ENCODE data around the gene SHC1. TPM values are rescaled to one million over a fixed set of nuclear protein-coding genes. Genes with fewer than 3 reads are reported as not detected.

The SHC1 gene
- total and polyA plus RNA-seq, 2 experiments from 2014 or later = 117 to 211 TPM

GRCh38 chr1:154992721-154993571, 22.4 kb upstream of the SHC1 start:
- Mint-ChIP-seq H3K4me3 (no peak overlapping the region), H3K27me3 (ENCODE audit: insufficient read depth, low read depth, poor library complexity) (peaks cover 17% of the 10 kb centered on the region), H3K36me3 (ENCODE audit: low read depth) (peaks cover 31% of the 10 kb centered on the region), H3K9me3 (no peaks in the 10 kb centered on the region; the same call in 2 of the 3 replicates), H3K4me1 (peaks cover 26% of the 10 kb centered on the region), H3K27ac (no peak overlapping the region)
- H3K4me2 ChIP-seq = no peak overlapping the region
- TF ChIP-seq, protein P1, sequence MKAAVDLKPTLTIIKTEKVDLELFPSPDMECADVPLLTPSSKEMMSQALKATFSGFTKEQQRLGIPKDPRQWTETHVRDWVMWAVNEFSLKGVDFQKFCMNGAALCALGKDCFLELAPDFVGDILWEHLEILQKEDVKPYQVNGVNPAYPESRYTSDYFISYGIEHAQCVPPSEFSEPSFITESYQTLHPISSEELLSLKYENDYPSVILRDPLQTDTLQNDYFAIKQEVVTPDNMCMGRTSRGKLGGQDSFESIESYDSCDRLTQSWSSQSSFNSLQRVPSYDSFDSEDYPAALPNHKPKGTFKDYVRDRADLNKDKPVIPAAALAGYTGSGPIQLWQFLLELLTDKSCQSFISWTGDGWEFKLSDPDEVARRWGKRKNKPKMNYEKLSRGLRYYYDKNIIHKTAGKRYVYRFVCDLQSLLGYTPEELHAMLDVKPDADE (IDR thresholded peaks at IDR 0.05) = no peak
- no peak for TF ChIP-seq EZH2 (IDR thresholded peaks at IDR 0.05; ENCODE audit: low read depth, unreplicated experiment)
- no peak for TF ChIP-seq EZH2phosphoT487 (IDR thresholded peaks at IDR 0.05; ENCODE audit: unreplicated experiment)
- TF ChIP-seq, protein P2, sequence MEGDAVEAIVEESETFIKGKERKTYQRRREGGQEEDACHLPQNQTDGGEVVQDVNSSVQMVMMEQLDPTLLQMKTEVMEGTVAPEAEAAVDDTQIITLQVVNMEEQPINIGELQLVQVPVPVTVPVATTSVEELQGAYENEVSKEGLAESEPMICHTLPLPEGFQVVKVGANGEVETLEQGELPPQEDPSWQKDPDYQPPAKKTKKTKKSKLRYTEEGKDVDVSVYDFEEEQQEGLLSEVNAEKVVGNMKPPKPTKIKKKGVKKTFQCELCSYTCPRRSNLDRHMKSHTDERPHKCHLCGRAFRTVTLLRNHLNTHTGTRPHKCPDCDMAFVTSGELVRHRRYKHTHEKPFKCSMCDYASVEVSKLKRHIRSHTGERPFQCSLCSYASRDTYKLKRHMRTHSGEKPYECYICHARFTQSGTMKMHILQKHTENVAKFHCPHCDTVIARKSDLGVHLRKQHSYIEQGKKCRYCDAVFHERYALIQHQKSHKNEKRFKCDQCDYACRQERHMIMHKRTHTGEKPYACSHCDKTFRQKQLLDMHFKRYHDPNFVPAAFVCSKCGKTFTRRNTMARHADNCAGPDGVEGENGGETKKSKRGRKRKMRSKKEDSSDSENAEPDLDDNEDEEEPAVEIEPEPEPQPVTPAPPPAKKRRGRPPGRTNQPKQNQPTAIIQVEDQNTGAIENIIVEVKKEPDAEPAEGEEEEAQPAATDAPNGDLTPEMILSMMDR (conservative IDR thresholded peaks at IDR 0.05; ENCODE audit: low read depth in 2 of 2) = peak; percentile 33 to 58
- ATAC-seq = peak; percentile 56
- H3K9me2 ChIP-seq (ENCODE audit: insufficient read depth) = no peaks in the 10 kb centered on the region
- H3K4me1 ChIP-seq (ENCODE audit: insufficient read depth) = no peaks in the 10 kb centered on the region
- peaks cover 19% of the 10 kb centered on the region; the same call in 1 of the 2 replicates for H3F3A ChIP-seq (replicated peaks; ENCODE audit: low read depth)
- no peak overlapping the region for H2AFZ ChIP-seq
- DNase-seq (ENCODE audit: low spot score) = peak; percentile 65
- no peak overlapping the region for H3K4me3 ChIP-seq
- peaks cover 6% of the 10 kb centered on the region for H3K79me2 ChIP-seq (replicated peaks; ENCODE audit: insufficient read depth)
- peaks cover 5% of the 10 kb centered on the region; the same call in 1 of the 2 replicates for H3K36me3 ChIP-seq (ENCODE audit: insufficient read depth)
- no peaks in the 10 kb centered on the region for H3K27me3 ChIP-seq (ENCODE audit: insufficient read depth)
- no peak overlapping the region for H3K27ac ChIP-seq (ENCODE audit: low read depth)
- peaks cover 7% of the 10 kb centered on the region; the same call in 1 of the 2 replicates for H4K20me1 ChIP-seq (replicated peaks; ENCODE audit: insufficient read depth)

DNA sequence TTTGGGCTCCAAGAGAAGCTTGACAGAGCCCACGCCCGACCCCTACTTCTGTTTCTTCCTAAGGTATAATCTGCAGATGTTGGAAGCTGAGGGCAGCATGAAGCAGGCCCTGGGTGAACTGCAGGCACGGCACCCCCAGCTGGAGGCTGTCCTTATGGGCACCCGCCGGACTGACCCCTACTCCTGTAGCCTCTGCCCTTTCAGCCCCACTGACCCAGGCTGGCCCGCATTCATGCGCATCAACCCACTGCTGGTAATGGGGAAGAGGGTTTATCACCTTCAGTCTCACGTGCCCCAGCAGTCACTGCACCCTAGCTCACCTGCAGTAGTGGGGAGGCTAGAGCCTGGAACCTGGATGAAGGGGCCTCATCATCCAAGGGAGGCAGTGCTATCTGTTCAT, 19.7 kb upstream of the SHC1 start:
- Histone ChIP-seq H3K27ac (ENCODE audit: low read depth) (no peak overlapping the region), H3K9me2 (ENCODE audit: insufficient read depth) (no peaks in the 10 kb centered on the region), H3K79me2 (replicated peaks; ENCODE audit: insufficient read depth) (peaks cover 31% of the 10 kb centered on the region), H3K4me2 (no peak overlapping the region), H3F3A (replicated peaks; ENCODE audit: low read depth) (peaks cover 19% of the 10 kb centered on the region; the same call in 1 of the 2 replicates), H3K27me3 (ENCODE audit: insufficient read depth) (no peaks in the 10 kb centered on the region), H2AFZ (no peak overlapping the region), H3K4me3 (no peak overlapping the region), H3K4me1 (ENCODE audit: insufficient read depth) (no peaks in the 10 kb centered on the region), H4K20me1 (replicated peaks; ENCODE audit: insufficient read depth) (peaks cover 16% of the 10 kb centered on the region; the same call in 1 of the 2 replicates), H3K36me3 (ENCODE audit: insufficient read depth) (peaks cover 9% of the 10 kb centered on the region; the same call in 1 of the 2 replicates)
- H3K4me3 Mint-ChIP-seq = no peak overlapping the region
- H3K27ac Mint-ChIP-seq = no peak overlapping the region
- peaks cover 17% of the 10 kb centered on the region for H3K27me3 Mint-ChIP-seq (ENCODE audit: insufficient read depth, low read depth, poor library complexity)
- no peak for DNase-seq (ENCODE audit: low spot score)
- ATAC-seq = no peak
- peaks cover 21% of the 10 kb centered on the region for H3K4me1 Mint-ChIP-seq
- H3K9me3 Mint-ChIP-seq = no peaks in the 10 kb centered on the region; the same call in 2 of the 3 replicates
- H3K36me3 Mint-ChIP-seq (ENCODE audit: low read depth) = peaks cover 54% of the 10 kb centered on the region
- TF ChIP-seq CREB1 (CRISPR knock-in tag; IDR thresholded peaks at IDR 0.05; ENCODE audit: low read depth) (no peak), EZH2 (IDR thresholded peaks at IDR 0.05; ENCODE audit: low read depth, unreplicated experiment) (no peak), EZH2phosphoT487 (IDR thresholded peaks at IDR 0.05; ENCODE audit: unreplicated experiment) (no peak), NANOG (IDR thresholded peaks at IDR 0.05; ENCODE audit: borderline replicate concordance) (no peak)
- TF ChIP-seq, protein P2 (conservative IDR thresholded peaks at IDR 0.05; ENCODE audit: low read depth in 2 of 2) = 0 out of 4 replicates have a peak, but pooled peaks of 1 of the 2 experiments have one; percentile 4
- TF ChIP-seq, protein P3, sequence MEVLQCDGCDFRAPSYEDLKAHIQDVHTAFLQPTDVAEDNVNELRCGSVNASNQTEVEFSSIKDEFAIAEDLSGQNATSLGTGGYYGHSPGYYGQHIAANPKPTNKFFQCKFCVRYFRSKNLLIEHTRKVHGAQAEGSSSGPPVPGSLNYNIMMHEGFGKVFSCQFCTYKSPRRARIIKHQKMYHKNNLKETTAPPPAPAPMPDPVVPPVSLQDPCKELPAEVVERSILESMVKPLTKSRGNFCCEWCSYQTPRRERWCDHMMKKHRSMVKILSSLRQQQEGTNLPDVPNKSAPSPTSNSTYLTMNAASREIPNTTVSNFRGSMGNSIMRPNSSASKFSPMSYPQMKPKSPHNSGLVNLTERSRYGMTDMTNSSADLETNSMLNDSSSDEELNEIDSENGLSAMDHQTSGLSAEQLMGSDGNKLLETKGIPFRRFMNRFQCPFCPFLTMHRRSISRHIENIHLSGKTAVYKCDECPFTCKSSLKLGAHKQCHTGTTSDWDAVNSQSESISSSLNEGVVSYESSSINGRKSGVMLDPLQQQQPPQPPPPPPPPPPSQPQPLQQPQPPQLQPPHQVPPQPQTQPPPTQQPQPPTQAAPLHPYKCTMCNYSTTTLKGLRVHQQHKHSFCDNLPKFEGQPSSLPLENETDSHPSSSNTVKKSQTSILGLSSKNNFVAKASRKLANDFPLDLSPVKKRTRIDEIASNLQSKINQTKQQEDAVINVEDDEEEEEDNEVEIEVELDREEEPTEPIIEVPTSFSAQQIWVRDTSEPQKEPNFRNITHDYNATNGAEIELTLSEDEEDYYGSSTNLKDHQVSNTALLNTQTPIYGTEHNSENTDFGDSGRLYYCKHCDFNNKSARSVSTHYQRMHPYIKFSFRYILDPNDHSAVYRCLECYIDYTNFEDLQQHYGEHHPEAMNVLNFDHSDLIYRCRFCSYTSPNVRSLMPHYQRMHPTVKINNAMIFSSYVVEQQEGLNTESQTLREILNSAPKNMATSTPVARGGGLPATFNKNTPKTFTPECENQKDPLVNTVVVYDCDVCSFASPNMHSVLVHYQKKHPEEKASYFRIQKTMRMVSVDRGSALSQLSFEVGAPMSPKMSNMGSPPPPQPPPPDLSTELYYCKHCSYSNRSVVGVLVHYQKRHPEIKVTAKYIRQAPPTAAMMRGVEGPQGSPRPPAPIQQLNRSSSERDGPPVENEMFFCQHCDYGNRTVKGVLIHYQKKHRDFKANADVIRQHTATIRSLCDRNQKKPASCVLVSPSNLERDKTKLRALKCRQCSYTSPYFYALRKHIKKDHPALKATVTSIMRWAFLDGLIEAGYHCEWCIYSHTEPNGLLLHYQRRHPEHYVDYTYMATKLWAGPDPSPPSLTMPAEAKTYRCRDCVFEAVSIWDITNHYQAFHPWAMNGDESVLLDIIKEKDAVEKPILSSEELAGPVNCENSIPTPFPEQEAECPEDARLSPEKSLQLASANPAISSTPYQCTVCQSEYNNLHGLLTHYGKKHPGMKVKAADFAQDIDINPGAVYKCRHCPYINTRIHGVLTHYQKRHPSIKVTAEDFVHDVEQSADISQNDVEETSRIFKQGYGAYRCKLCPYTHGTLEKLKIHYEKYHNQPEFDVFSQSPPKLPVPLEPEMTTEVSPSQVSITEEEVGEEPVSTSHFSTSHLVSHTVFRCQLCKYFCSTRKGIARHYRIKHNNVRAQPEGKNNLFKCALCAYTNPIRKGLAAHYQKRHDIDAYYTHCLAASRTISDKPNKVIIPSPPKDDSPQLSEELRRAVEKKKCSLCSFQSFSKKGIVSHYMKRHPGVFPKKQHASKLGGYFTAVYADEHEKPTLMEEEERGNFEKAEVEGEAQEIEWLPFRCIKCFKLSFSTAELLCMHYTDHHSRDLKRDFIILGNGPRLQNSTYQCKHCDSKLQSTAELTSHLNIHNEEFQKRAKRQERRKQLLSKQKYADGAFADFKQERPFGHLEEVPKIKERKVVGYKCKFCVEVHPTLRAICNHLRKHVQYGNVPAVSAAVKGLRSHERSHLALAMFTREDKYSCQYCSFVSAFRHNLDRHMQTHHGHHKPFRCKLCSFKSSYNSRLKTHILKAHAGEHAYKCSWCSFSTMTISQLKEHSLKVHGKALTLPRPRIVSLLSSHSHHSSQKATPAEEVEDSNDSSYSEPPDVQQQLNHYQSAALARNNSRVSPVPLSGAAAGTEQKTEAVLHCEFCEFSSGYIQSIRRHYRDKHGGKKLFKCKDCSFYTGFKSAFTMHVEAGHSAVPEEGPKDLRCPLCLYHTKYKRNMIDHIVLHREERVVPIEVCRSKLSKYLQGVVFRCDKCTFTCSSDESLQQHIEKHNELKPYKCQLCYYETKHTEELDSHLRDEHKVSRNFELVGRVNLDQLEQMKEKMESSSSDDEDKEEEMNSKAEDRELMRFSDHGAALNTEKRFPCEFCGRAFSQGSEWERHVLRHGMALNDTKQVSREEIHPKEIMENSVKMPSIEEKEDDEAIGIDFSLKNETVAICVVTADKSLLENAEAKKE (CRISPR knock-in tag; IDR thresholded peaks at IDR 0.05) = no peak
